SJSA1 (cell line): Measurements from ENCODE around the gene DLGAP1. TPM values are rescaled to one million over a fixed set of nuclear protein-coding genes. Genes with fewer than 3 reads are reported as not detected.
A peak's percentile ranks its signal among the peaks of the same experiment; 100 is the strongest.

Experiments
- DNase-seq, 2 experiments: peaks; one replicate each; pipeline ENCODE4 v3.0.0-alpha.2; 2015 to 2020; ENCODE audit warnings: low spot score in 2 of 2, low read depth in 1 of 2
- H3K27ac ChIP-seq: fragments of 250-450 bp; sonication (Bioruptor Pico); 2 replicates; pipeline ENCODE4 v1.5.1; 2020; ENCODE audit warnings: mild to moderate bottlenecking, moderate library complexity
- H3K27me3 ChIP-seq: fragments of 250-450 bp; sonication (Bioruptor Pico); replicated peaks from 2 replicates; pipeline ENCODE4 v1.5.1; 2020; ENCODE audit warnings: mild to moderate bottlenecking, moderate library complexity
- H3K36me3 ChIP-seq: fragments of 250-450 bp; sonication (Bioruptor Pico); 2 replicates; pipeline ENCODE4 v1.5.1; 2020; ENCODE audit warnings: mild to moderate bottlenecking
- H3K4me1 ChIP-seq: fragments of 250-450 bp; sonication (Bioruptor Pico); replicated peaks from 2 replicates; pipeline ENCODE4 v1.6.1; 2021; ENCODE audit warnings: mild to moderate bottlenecking
- H3K4me3 ChIP-seq: fragments of 250-450 bp; sonication (Bioruptor Pico); 2 replicates; pipeline ENCODE4 v1.5.1; 2020; ENCODE audit warnings: mild to moderate bottlenecking
- H3K9me3 ChIP-seq: fragments of 250-450 bp; sonication (Bioruptor Pico); replicated peaks from 2 replicates; pipeline ENCODE4 v1.5.1; 2020; ENCODE audit warnings: mild to moderate bottlenecking
- total RNA-seq: library from RNA; depleted of rRNA; stranded (reverse); fragments of >200 nt; shearing (Covaris generic); gene quantifications from 2 replicates; pipeline ENCODE4 v1.2.3, GENCODE V29; 2014

Gene DLGAP1
- total RNA-seq, 1 experiment from 2014 or later: not detected

- no peaks in the 10 kb centered on the region for H3K4me1 ChIP-seq
- no peak overlapping the region for H3K27ac ChIP-seq
- no peaks in the 10 kb centered on the region for H3K9me3 ChIP-seq
- no peak overlapping the region for H3K4me3 ChIP-seq
- H3K36me3 ChIP-seq: no peaks in the 10 kb centered on the region
- H3K27me3 ChIP-seq: no peaks in the 10 kb centered on the region
- DNase-seq: no peak
Measured at GRCh38 chr18:4126939-4127338, 328.2 kb downstream of the DLGAP1 start.

GRCh38 chr18:4125627-4126230, 329.4 kb downstream of the DLGAP1 start:
- no peak overlapping the region for H3K27ac ChIP-seq
- H3K4me1 ChIP-seq: no peaks in the 10 kb centered on the region
- DNase-seq: no peak
- no peak overlapping the region for H3K4me3 ChIP-seq
- no peaks in the 10 kb centered on the region for H3K36me3 ChIP-seq
- H3K9me3 ChIP-seq: no peaks in the 10 kb centered on the region
- no peaks in the 10 kb centered on the region for H3K27me3 ChIP-seq

GRCh38 chr18:4125224-4125623, 329.9 kb downstream of the DLGAP1 start:
- Histone ChIP-seq H3K27me3 (no peaks in the 10 kb centered on the region), H3K4me1 (no peaks in the 10 kb centered on the region), H3K36me3 (no peaks in the 10 kb centered on the region), H3K27ac (no peak overlapping the region), H3K9me3 (no peaks in the 10 kb centered on the region), H3K4me3 (no peak overlapping the region)
- DNase-seq: no peak

- H3K4me1 ChIP-seq: no peaks in the 10 kb centered on the region
- H3K27me3 ChIP-seq: no peaks in the 10 kb centered on the region
- H3K4me3 ChIP-seq: no peak overlapping the region
- no peak for DNase-seq
- no peak overlapping the region for H3K27ac ChIP-seq
- no peaks in the 10 kb centered on the region for H3K36me3 ChIP-seq
- H3K9me3 ChIP-seq: no peaks in the 10 kb centered on the region
Measured at GRCh38 chr18:4119813-4120212, 335.3 kb downstream of the DLGAP1 start.

GRCh38 chr18:4119127-4119648, 335.9 kb downstream of the DLGAP1 start:
- no peaks in the 10 kb centered on the region for H3K27me3 ChIP-seq
- no peaks in the 10 kb centered on the region for H3K4me1 ChIP-seq
- DNase-seq: no peak
- no peak overlapping the region for H3K27ac ChIP-seq
- H3K9me3 ChIP-seq: no peaks in the 10 kb centered on the region
- H3K4me3 ChIP-seq: no peak overlapping the region
- H3K36me3 ChIP-seq: no peaks in the 10 kb centered on the region

- no peak for DNase-seq
- Histone ChIP-seq H3K4me3 (no peak overlapping the region), H3K4me1 (no peaks in the 10 kb centered on the region), H3K27ac (no peak overlapping the region), H3K36me3 (no peaks in the 10 kb centered on the region), H3K9me3 (no peaks in the 10 kb centered on the region), H3K27me3 (0 out of 2 replicates have a peak, but pooled peaks cover 6% of the 10 kb centered on the region)
Measured at GRCh38 chr18:4108016-4108415, 347.1 kb downstream of the DLGAP1 start.

GRCh38 chr18:4107049-4107467, 348.0 kb downstream of the DLGAP1 start:
- no peak for DNase-seq

GRCh38 chr18:4106407-4107033, 348.6 kb downstream of the DLGAP1 start:
- Histone ChIP-seq H3K36me3 (no peaks in the 10 kb centered on the region), H3K4me3 (no peak overlapping the region), H3K4me1 (no peaks in the 10 kb centered on the region), H3K27ac (no peak overlapping the region), H3K9me3 (no peaks in the 10 kb centered on the region), H3K27me3 (peaks cover 6% of the 10 kb centered on the region; the same call in 1 of the 2 replicates)
- peak; percentile 35 to 54 for DNase-seq

More at GRCh38 chr18:4107049-4107467, 348.0 kb downstream of the DLGAP1 start:
- Histone ChIP-seq H3K27ac (no peak overlapping the region), H3K27me3 (peaks cover 6% of the 10 kb centered on the region; the same call in 1 of the 2 replicates), H3K4me1 (no peaks in the 10 kb centered on the region), H3K9me3 (no peaks in the 10 kb centered on the region), H3K4me3 (no peak overlapping the region), H3K36me3 (no peaks in the 10 kb centered on the region)

- DNase-seq: no peak
- H3K4me3 ChIP-seq: no peak overlapping the region
- H3K27ac ChIP-seq: no peak overlapping the region
- no peaks in the 10 kb centered on the region for H3K9me3 ChIP-seq
- H3K36me3 ChIP-seq: no peaks in the 10 kb centered on the region
- peaks cover 6% of the 10 kb centered on the region; the same call in 1 of the 2 replicates for H3K27me3 ChIP-seq
- no peaks in the 10 kb centered on the region for H3K4me1 ChIP-seq
Measured at GRCh38 chr18:4102901-4103300, 352.2 kb downstream of the DLGAP1 start.

GRCh38 chr18:4101009-4101408, 354.1 kb downstream of the DLGAP1 start:
- H3K36me3 ChIP-seq: no peaks in the 10 kb centered on the region
- no peaks in the 10 kb centered on the region; the same call in 1 of the 2 replicates for H3K27me3 ChIP-seq
- H3K27ac ChIP-seq: no peak overlapping the region
- no peak overlapping the region for H3K4me3 ChIP-seq
- no peaks in the 10 kb centered on the region for H3K4me1 ChIP-seq
- DNase-seq: no peak
- no peaks in the 10 kb centered on the region for H3K9me3 ChIP-seq

- no peaks in the 10 kb centered on the region for H3K4me1 ChIP-seq
- H3K27ac ChIP-seq: no peak overlapping the region
- 0 out of 2 replicates have a peak, but pooled peaks cover 3% of the 10 kb centered on the region for H3K27me3 ChIP-seq
- no peak for DNase-seq
- no peaks in the 10 kb centered on the region for H3K9me3 ChIP-seq
- H3K4me3 ChIP-seq: no peak overlapping the region
- no peaks in the 10 kb centered on the region for H3K36me3 ChIP-seq
Measured at GRCh38 chr18:4096486-4096885, 358.6 kb downstream of the DLGAP1 start.

- Histone ChIP-seq H3K4me1 (no peaks in the 10 kb centered on the region), H3K27me3 (0 out of 2 replicates have a peak, but pooled peaks cover 3% of the 10 kb centered on the region)
- DNase-seq: no peak
Measured at GRCh38 chr18:4093676-4094075, 361.4 kb downstream of the DLGAP1 start.

GRCh38 chr18:4084382-4084900, 370.7 kb downstream of the DLGAP1 start:
- no peak overlapping the region for H3K4me3 ChIP-seq
- H3K36me3 ChIP-seq: no peaks in the 10 kb centered on the region
- DNase-seq: no peak
- no peaks in the 10 kb centered on the region for H3K4me1 ChIP-seq
- H3K27me3 ChIP-seq: peaks cover 2% of the 10 kb centered on the region; the same call in 1 of the 2 replicates
- no peaks in the 10 kb centered on the region for H3K9me3 ChIP-seq
- no peak overlapping the region for H3K27ac ChIP-seq

More at GRCh38 chr18:4093676-4094075, 361.4 kb downstream of the DLGAP1 start:
- Histone ChIP-seq H3K4me3 (no peak overlapping the region), H3K9me3 (no peaks in the 10 kb centered on the region), H3K36me3 (no peaks in the 10 kb centered on the region), H3K27ac (no peak overlapping the region)

GRCh38 chr18:4078246-4078645, 376.9 kb downstream of the DLGAP1 start:
- no peaks in the 10 kb centered on the region for H3K9me3 ChIP-seq
- H3K27me3 ChIP-seq: no peaks in the 10 kb centered on the region; the same call in 1 of the 2 replicates
- DNase-seq: no peak
- no peak overlapping the region for H3K27ac ChIP-seq
- no peaks in the 10 kb centered on the region for H3K4me1 ChIP-seq
- no peaks in the 10 kb centered on the region for H3K36me3 ChIP-seq
- no peak overlapping the region for H3K4me3 ChIP-seq
